Peyer's patch (tissue), 4 donors: ENCODE measurements around the gene ITCH. TPM values are rescaled to one million over a fixed set of nuclear protein-coding genes. Genes with fewer than 3 reads are reported as not detected.
"Not testable (repeated sequence)": the region's sequence is repeated elsewhere in the genome, so short reads cannot be mapped to it uniquely, and the experiment has no call there.

Experiments used
- DNase-seq, 3 donors: peaks; one replicate each; pipeline ENCODE4 v3.0.0-alpha.2; 2017 to 2019
- H3K27ac ChIP-seq, 4 donors: fragments of 200-600 bp; sonication (generic); one replicate each; pipeline ENCODE4 v1.5.1; 2016 to 2019
- H3K27me3 ChIP-seq, 2 donors: fragments of 200-600 bp; sonication (generic); one replicate each; pipeline ENCODE4 v1.5.1; 2019
- H3K36me3 ChIP-seq, 3 donors: fragments of 200-600 bp; sonication (generic); one replicate each; pipeline ENCODE4 v1.5.1; 2016 to 2019
- H3K4me1 ChIP-seq, 4 donors: fragments of 200-600 bp; sonication (generic); one replicate each; pipeline ENCODE4 v1.5.1; 2016 to 2019
- H3K4me3 ChIP-seq, 4 donors: fragments of 200-600 bp; sonication (generic); 1 replicate in 3 of 4; 2 replicates in 1 of 4; pipeline ENCODE4 v1.5.1; 2016 to 2019; ENCODE audit warnings: mild to moderate bottlenecking in 1 of 4
- H3K9me3 ChIP-seq, 4 donors: fragments of 200-600 bp; sonication (generic); one replicate each; pipeline ENCODE4 v1.5.1; 2016 to 2019; ENCODE audit warnings: mild to moderate bottlenecking in 1 of 4
- CTCF ChIP-seq, 6 experiments: fragments of 450-650 bp in 4 of 6; fragments of 200-600 bp in 2 of 6; sonication (generic) in 1 of 6; IDR thresholded peaks; one replicate each; pipeline ENCODE4 v1.5.1; 2017 to 2019; ENCODE audit warnings: antibody characterized with exemption in 6 of 6, mild to moderate bottlenecking in 3 of 6, moderate library complexity in 1 of 6
- POLR2A ChIP-seq, 2 donors: fragments of 450-650 bp; IDR thresholded peaks; one replicate each; pipeline ENCODE4 v1.5.1; 2017; ENCODE audit warnings: antibody characterized with exemption in 2 of 2, mild to moderate bottlenecking in 2 of 2, moderate library complexity in 2 of 2
- total RNA-seq, 4 donors: library from RNA; depleted of rRNA; stranded (reverse); fragments of >200 nt; gene quantifications; one replicate each; pipeline ENCODE4 v1.1.0, GENCODE V29; 2016

The ITCH gene
- total RNA-seq, 4 donors from 2014 or later = 43.6 to 69.3 (median 59.8) TPM

GRCh38 chr20:34468951-34469350 lies 105.9 kb downstream of the ITCH start:
- H3K36me3 ChIP-seq = peaks cover 0 to 67% (median 0%) of the 10 kb centered on the region in 3 donors
- no peak overlapping the region for H3K27ac ChIP-seq
- no peak overlapping the region for H3K4me3 ChIP-seq
- H3K4me1 ChIP-seq = no peaks in the 10 kb centered on the region
- H3K9me3 ChIP-seq = no peaks in the 10 kb centered on the region
- no peak for TF ChIP-seq CTCF (IDR thresholded peaks at IDR 0.05)
- TF ChIP-seq POLR2A (IDR thresholded peaks at IDR 0.05) = no peak
- DNase-seq = no peak
- no peaks in the 10 kb centered on the region for H3K27me3 ChIP-seq

DNA sequence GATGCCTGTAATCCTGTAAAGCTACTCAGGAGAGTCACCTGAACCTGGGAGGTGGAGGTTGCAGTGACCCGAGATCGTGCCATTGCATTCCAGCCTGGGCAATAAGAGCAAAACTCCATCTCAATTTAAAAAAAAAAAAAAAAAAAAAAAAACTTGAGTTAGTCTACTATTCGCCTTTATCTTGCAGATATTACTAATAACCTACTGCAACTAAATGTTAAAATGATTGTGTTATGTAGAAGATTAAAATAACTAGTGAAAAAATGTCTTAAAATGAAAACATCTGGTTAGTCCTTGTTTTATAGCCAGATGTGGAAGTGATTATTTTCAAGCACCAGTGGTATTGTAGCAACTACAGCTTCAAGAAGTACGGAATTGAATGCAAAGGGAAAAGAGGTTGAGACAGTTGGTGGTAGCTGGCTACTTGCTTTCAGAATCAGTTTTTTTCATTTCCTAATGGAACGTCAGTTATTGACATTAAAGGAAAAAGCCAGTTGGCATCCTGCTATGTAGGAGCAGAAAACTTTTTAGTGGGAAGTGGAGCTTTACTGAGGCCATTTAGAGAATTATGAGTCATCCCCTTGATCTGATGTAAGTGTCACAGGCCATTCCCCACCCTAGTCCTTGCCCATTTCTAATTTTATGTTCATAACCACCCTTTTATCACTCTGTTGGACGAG lies 109.3 kb downstream of the ITCH start:
- Histone ChIP-seq H3K4me1 (no peaks in the 10 kb centered on the region), H3K36me3 (peaks cover 0 to 45% (median 0%) of the 10 kb centered on the region in 3 donors), H3K27ac (no peak overlapping the region), H3K9me3 (no peaks in the 10 kb centered on the region), H3K4me3 (no peak overlapping the region), H3K27me3 (no peaks in the 10 kb centered on the region)
- TF ChIP-seq POLR2A (IDR thresholded peaks at IDR 0.05) (no peak), CTCF (IDR thresholded peaks at IDR 0.05) (no peak)
- DNase-seq = no peak

DNA sequence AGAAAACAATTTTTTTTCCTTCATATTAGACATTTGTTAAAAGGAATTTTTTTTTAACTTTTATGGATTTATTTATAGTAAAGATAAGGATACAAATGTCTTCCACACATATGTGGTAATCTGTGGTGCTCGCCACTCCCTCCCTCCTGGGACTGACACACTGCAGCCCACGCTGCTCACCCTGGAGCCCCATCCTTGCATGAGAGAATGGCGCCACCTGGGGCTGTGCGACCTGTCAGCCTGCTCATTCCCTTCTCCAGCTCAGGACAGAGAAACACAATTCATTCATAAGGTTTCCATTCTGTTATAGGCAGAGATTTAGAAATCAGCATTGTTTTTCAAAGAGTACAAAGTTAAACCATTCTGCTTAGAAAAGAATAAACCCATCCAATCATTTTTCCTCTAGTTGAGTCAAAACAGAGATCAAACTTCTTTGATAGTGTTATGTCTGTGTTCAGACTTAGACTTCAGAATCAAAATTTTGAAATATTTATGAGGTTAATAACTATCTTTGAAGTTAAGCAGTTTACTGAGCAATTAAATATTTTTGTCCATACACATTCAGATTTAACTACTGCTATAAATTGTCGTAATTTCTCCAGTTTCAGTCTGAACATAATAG lies 110.3 kb downstream of the ITCH start:
- no peak for TF ChIP-seq POLR2A (IDR thresholded peaks at IDR 0.05)
- TF ChIP-seq CTCF (IDR thresholded peaks at IDR 0.05) = peak in 3 of 6 experiments; percentile 28 to 40 (median 30)
- peaks cover 0 to 35% (median 0%) of the 10 kb centered on the region in 3 donors for H3K36me3 ChIP-seq
- H3K9me3 ChIP-seq = no peaks in the 10 kb centered on the region
- H3K4me3 ChIP-seq = no peak overlapping the region
- no peak overlapping the region for H3K27ac ChIP-seq
- DNase-seq = peak in 2 of 3 donors; percentile 60 to 62
- H3K27me3 ChIP-seq = no peaks in the 10 kb centered on the region
- H3K4me1 ChIP-seq = no peaks in the 10 kb centered on the region

- Histone ChIP-seq H3K9me3 (no peaks in the 10 kb centered on the region), H3K4me1 (no peaks in the 10 kb centered on the region), H3K27ac (no peak overlapping the region), H3K36me3 (peaks cover 0 to 32% (median 3%) of the 10 kb centered on the region in 3 donors), H3K27me3 (no peaks in the 10 kb centered on the region), H3K4me3 (peak overlapping the region in 1 of 4 donors; percentile 9)
- DNase-seq = peak; percentile 33 to 68 (median 67)
- TF ChIP-seq POLR2A (IDR thresholded peaks at IDR 0.05) (no peak), CTCF (IDR thresholded peaks at IDR 0.05) (peak; percentile 39 to 60 (median 54))
Measured at GRCh38 chr20:34475979-34476736, 113.1 kb downstream of the ITCH start.

DNA sequence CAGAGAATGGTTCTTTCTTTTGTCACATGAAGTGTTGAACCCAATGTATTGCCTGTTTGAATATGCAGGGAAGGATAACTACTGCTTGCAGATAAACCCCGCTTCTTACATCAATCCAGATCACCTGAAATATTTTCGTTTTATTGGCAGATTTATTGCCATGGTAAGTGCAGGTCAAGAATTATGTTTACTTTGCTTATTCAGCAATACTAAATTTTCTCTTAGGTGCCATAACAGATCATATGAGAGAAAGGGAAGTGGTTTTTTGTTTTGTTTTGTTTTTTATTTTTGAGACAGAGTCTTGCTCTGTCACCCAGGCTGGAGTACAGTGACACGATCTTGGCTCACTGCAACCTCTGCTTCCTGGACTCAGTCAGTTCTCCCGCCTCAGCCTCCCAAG lies 116.6 kb downstream of the ITCH start:
- H3K27ac ChIP-seq = no peak overlapping the region
- H3K4me1 ChIP-seq = no peaks in the 10 kb centered on the region
- H3K27me3 ChIP-seq = no peaks in the 10 kb centered on the region
- H3K36me3 ChIP-seq = peaks cover 0 to 47% (median 3%) of the 10 kb centered on the region in 3 donors
- TF ChIP-seq CTCF (IDR thresholded peaks at IDR 0.05) = no peak
- no peak for TF ChIP-seq POLR2A (IDR thresholded peaks at IDR 0.05)
- no peak for DNase-seq
- H3K4me3 ChIP-seq = no peak overlapping the region
- H3K9me3 ChIP-seq = no peaks in the 10 kb centered on the region

DNA sequence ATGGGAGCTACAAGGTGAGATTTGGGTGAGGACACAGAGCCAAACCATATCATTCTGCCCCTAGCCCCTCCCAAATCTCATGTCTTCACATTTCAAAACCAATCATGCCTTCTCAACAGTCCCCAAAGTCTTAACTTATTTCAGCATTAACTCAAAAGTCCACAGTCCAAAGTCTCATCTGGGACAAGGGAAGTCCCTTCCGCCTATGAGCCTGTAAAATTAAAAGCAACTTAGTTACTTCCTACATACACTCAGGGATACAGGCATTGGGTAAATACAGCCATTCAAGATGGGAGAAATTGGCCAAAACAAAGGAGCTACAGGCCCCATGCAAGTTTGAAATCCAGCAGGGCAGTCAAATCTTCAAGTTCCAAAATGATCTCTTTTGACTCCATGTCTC lies 119.1 kb downstream of the ITCH start:
- H3K36me3 ChIP-seq = peaks cover 0 to 54% (median 3%) of the 10 kb centered on the region in 3 donors
- H3K27me3 ChIP-seq, H3K4me3 ChIP-seq, H3K9me3 ChIP-seq, DNase-seq, H3K4me1 ChIP-seq, H3K27ac ChIP-seq: not testable (repeated sequence)

DNA sequence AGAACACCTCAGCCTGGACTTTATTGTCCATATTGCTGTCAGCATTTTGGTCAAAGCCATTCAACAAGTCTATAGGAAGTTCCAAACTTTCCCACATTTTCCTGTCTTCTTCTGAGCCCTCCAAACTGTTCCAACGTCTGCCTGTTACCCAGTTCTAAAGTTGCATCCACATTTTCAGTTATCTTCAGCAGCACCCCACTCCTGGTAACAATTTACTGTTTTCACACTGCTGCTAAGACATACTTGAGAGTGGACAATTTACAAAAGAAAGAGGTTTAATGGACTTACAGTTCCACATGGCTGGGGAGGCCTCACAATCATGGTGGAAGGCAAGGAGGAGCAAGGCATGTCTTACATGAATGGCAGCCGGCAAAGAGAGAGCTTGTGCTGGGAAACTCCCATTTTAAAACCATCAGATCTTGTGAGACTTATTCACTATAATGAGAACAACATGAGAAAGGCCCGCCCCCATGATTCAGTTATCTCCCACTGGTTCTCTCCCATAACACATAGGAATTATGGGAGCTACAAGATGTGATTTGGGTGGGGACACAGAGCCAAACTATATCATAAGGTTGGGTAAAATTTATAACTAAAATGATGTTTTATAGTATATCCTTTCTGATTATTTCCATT lies 120.6 kb downstream of the ITCH start:
- DNase-seq, H3K4me3 ChIP-seq, H3K27me3 ChIP-seq, H3K4me1 ChIP-seq, H3K27ac ChIP-seq, H3K9me3 ChIP-seq: not testable (repeated sequence)
- H3K36me3 ChIP-seq = peaks cover 0 to 68% (median 3%) of the 10 kb centered on the region in 3 donors
